Measurements from ENCODE around the gene PAQR8.

PAQR8 gene

DNA sequence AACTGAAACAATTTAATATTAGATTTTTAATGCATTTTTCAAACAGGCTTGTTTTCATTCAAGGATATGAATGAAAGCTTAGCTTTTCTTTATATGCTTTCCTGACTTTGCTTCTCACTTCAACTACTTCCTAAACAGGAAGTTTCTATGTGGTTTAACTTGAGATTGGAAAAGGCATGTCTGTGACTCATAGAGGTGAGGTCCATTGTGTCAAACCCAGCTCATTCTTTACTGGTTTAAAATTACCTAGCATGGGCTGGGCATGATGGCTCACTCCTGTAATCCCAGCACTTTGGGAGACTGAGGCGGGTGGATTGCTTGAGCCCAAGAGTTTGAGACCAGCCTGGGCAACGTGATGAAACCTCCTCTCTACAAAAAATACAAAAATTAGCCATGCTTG is 92.6 kb downstream of the PAQR8 start:
- in situ Hi-C loops (cut with MboI; ENCODE audit: low sequenced_read_pairs), result no loop called here

GRCh38 chr6:52457096-52457495 is 95.1 kb downstream of the PAQR8 start:
- in situ Hi-C loops (cut with MboI; ENCODE audit: low sequenced_read_pairs), result no loop called here

Data from HL-60/S4 treated with retinoic acid at 250 ng/mL for 4 days and 3 days (cell line).